HepG2 (cell line): Measurements from ENCODE around the gene ATP13A5. TPM values are rescaled to one million over a fixed set of nuclear protein-coding genes. Genes with fewer than 3 reads are reported as not detected.

Source experiments
- ATAC-seq: fragments of 200-7000 bp; cut with Tn5 transposase; 3 replicates; pipeline ENCODE4 v1.9.1; 2020; ENCODE audit warnings: mild to moderate bottlenecking, moderate library complexity
- BruUV-seq: library from RNA; stranded (reverse); fragments of 400-500 nt; replicated peaks from 2 replicates; lab custom pipeline; 2021; lab: Mats Ljungman, UMichigan
- CTCF ChIA-PET: fragments of 300-600 bp; formaldehyde crosslinking; extraction: SDS; loops from one replicate; lab custom pipeline; 2021; ENCODE audit warnings: low total read pairs, inconsistent platforms, low intra/inter-chr PET ratio; lab: Yijun Ruan, JAX
- POLR2A ChIA-PET: fragments of 350-600 bp; sonication (Branson Sonifier 250); formaldehyde crosslinking; loops from one replicate; lab custom pipeline; 2020; ENCODE audit warnings: antibody characterized with exemption, inconsistent platforms; lab: Yijun Ruan, JAX
- DNase-seq: peaks from one replicate; pipeline ENCODE4 v3.0.0-alpha.2; 2015; ENCODE audit warnings: low spot score
- FAIRE-seq: peaks from 3 replicates; lab custom pipeline; 2011; peaks lifted over from hg19 to GRCh38; lab: Jason Lieb, UNC
- H2AFZ ChIP-seq: one replicate; pipeline ENCODE4 v1.6.1; 2011; ENCODE audit warnings: low read length, inconsistent platforms
- H3K27ac ChIP-seq: fragments of 300-600 bp; 3 replicates; pipeline ENCODE4 v1.8.0; 2011; ENCODE audit warnings: mixed run types, mild to moderate bottlenecking, mixed read lengths, low read length, inconsistent platforms; ENCODE audit not compliant: insufficient read depth; ENCODE audit errors: extremely low read length
- H3K27me3 ChIP-seq, 2 experiments: fragments of 200-600 bp in 1 of 2; 2 replicates in 1 of 2; 3 replicates in 1 of 2; pipeline versions ENCODE4 v1.6.0 to v1.8.0; 2011; ENCODE audit warnings: low read length in 2 of 2, mild to moderate bottlenecking in 2 of 2, moderate library complexity in 2 of 2, inconsistent platforms in 1 of 2; ENCODE audit not compliant: insufficient read depth in 2 of 2, control insufficient read depth in 1 of 2
- H3K36me3 ChIP-seq, 2 experiments: fragments of 200-600 bp in 1 of 2; replicated peaks in 1 of 2; 2 replicates in 1 of 2; 3 replicates in 1 of 2; pipeline versions ENCODE4 v1.5.1 to v1.8.0; 2011; ENCODE audit warnings: low read length in 2 of 2, inconsistent platforms in 1 of 2; ENCODE audit not compliant: insufficient read depth in 2 of 2, control insufficient read depth in 1 of 2
- H3K4me1 ChIP-seq: 2 replicates; pipeline ENCODE4 v1.5.1; 2012; ENCODE audit warnings: low read length, inconsistent platforms; ENCODE audit not compliant: insufficient read depth
- H3K4me2 ChIP-seq: 2 replicates; pipeline ENCODE4 v1.6.0; 2011; ENCODE audit warnings: low read depth, low read length, inconsistent platforms
- H3K4me3 ChIP-seq, 3 experiments: fragments of 200-600 bp in 1 of 3; sonication (generic), shearing (Covaris generic) in 1 of 3; replicated peaks in 1 of 3; 2 replicates each; pipeline ENCODE4 v1.5.1; 2011 to 2016; ENCODE audit warnings: low read length in 3 of 3, inconsistent platforms in 2 of 3, low read depth in 2 of 3, mild to moderate bottlenecking in 2 of 3, control low read depth in 1 of 3, mixed read lengths in 1 of 3; ENCODE audit not compliant: insufficient read depth in 1 of 3
- H3K79me2 ChIP-seq: one replicate; pipeline ENCODE4 v1.6.1; 2011; ENCODE audit warnings: low read length, inconsistent platforms; ENCODE audit not compliant: insufficient read depth
- H3K9ac ChIP-seq: 2 replicates; pipeline ENCODE4 v1.6.0; 2011; ENCODE audit warnings: mild to moderate bottlenecking, low read depth, low read length, inconsistent platforms; ENCODE audit not compliant: insufficient read depth
- H3K9me3 ChIP-seq: 2 replicates; pipeline ENCODE4 v1.5.1; 2012; ENCODE audit warnings: mild to moderate bottlenecking, low read length
- H4K20me1 ChIP-seq: 2 replicates; pipeline ENCODE4 v1.6.0; 2011; ENCODE audit warnings: inconsistent platforms, mild to moderate bottlenecking, low read length, moderate library complexity; ENCODE audit not compliant: insufficient read depth
- FLYWCH1 ChIP-seq: sonication (generic); formaldehyde crosslinking; IDR thresholded peaks from 2 replicates; pipeline ENCODE4 v1.8.1; 2023; ENCODE audit warnings: mild to moderate bottlenecking, missing genetic modification reagents
- GZF1 ChIP-seq: sonication (generic); formaldehyde crosslinking; IDR thresholded peaks from 2 replicates; pipeline ENCODE4 v1.5.1; 2020; ENCODE audit warnings: mild to moderate bottlenecking, missing genetic modification reagents
- TRIM24 ChIP-seq: sonication (generic); formaldehyde crosslinking; IDR thresholded peaks from 2 replicates; pipeline ENCODE4 v1.8.0; 2022; ENCODE audit warnings: mild to moderate bottlenecking, missing genetic modification reagents
- U2AF2 ChIP-seq: fragments of 200-400 bp; formaldehyde crosslinking; IDR thresholded peaks from 2 replicates; pipeline ENCODE4 v1.6.1; 2017; ENCODE audit warnings: low read depth, mild to moderate bottlenecking, low read length
- ZFP36L2 ChIP-seq: sonication (generic); formaldehyde crosslinking; IDR thresholded peaks from 2 replicates; pipeline ENCODE4 v1.4.0; 2020; ENCODE audit warnings: missing genetic modification reagents
- ZNF382 ChIP-seq: sonication (generic); formaldehyde crosslinking; IDR thresholded peaks from 2 replicates; pipeline ENCODE4 v1.5.0; 2020; ENCODE audit warnings: missing genetic modification reagents, mild to moderate bottlenecking, borderline replicate concordance
- WGBS: methylation state at CpG from one replicate; pipeline ENCODE4 v1.1.6; 2017; ENCODE audit warnings: low lambda C conversion rate; 5-methylcytosine and 5-hydroxymethylcytosine counted together
- in situ Hi-C: cut with HindIII; loops from 2 replicates; pipeline ENCODE4 v1.10.0; 2017; ENCODE audit warnings: low pct_unique_long_range_greater_than_20kb; ENCODE audit not compliant: extremely low pct_ligation_motif_present
- intact Hi-C: fragments of 100-400 bp; cut with micrococcal nuclease; formaldehyde crosslinking; loops from one replicate; pipeline ENCODE4 v1.10.0; 2022; ENCODE audit not compliant: unreplicated experiment
- polyA plus RNA-seq, 8 experiments: library from polyadenylated mRNA; depleted of rRNA in 3 of 8; stranded (reverse) in 7 of 8; unstranded in 1 of 8; fragments of >200 nt; fragmentation: Illumina TruSeq in 4 of 8; extraction: Trizol in 4 of 8; gene quantifications; 2 replicates each; pipeline versions ENCODE4 v1.2.1 to v1.2.3, GENCODE V29; 2011 to 2016; ENCODE audit warnings: low read depth in 4 of 8, missing spikeins in 1 of 8, mixed read lengths in 1 of 8; ENCODE audit not compliant: insufficient read depth in 1 of 8
- total RNA-seq, 5 experiments: library from RNA; depleted of rRNA; stranded (reverse); fragments of >200 nt; fragmentation: Illumina TruSeq; extraction: Trizol; gene quantifications; 2 replicates each; pipeline ENCODE4 v1.2.3, GENCODE V29; 2016; ENCODE audit warnings: low read depth in 1 of 5
- TF ChIP-seq, protein P1 (sequence below): sonication (generic); formaldehyde crosslinking; IDR thresholded peaks from one replicate; pipeline ENCODE4 v1.5.1; 2020; ENCODE audit warnings: mild to moderate bottlenecking, missing genetic modification reagents; ENCODE audit errors: not compliant biosample characterization
- TF ChIP-seq, protein P2 (sequence below): sonication (generic); formaldehyde crosslinking; IDR thresholded peaks from 2 replicates; pipeline ENCODE4 v1.4.0; 2020; ENCODE audit warnings: low read depth, mild to moderate bottlenecking, missing genetic modification reagents
- TF ChIP-seq, protein P3 (sequence below): sonication (generic); formaldehyde crosslinking; conservative IDR thresholded peaks from 2 replicates; pipeline ENCODE4 v1.8.1; 2023; ENCODE audit warnings: missing genetic modification reagents

ATP13A5 gene
- total and polyA plus RNA-seq, 2 of the 13 experiments (the other 11 are each of a cell fraction or from before 2014, with no cell fraction given): not detected

DNA sequence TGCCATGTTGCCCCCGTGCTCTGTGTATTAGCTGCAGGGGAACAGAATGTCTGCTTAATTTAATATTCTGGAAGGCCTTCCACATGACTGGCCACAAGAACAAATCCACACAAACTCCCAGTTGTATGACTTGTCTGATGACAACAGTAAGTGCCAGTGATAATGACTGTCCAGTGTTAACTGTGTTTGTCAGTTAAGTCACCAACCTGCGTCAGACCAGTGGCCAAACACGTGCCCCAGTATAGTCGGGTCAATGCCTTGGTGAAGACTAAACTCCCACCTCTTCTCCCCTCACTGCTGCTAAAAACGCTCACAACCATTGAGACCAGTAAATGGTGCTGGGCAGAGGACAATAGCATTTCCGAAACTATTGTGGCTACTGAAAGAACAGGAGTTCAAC, 9.8 kb upstream of the ATP13A5 start:
- Histone ChIP-seq H4K20me1 (no peaks in the 10 kb centered on the region), H3K79me2 (no peaks in the 10 kb centered on the region), H3K27me3 (no peaks in the 10 kb centered on the region; a peak in 1 of 5 replicates), H3K4me3 (no peak overlapping the region), H3K4me2 (no peak overlapping the region), H3K4me1 (no peaks in the 10 kb centered on the region), H3K9ac (no peak overlapping the region), H3K27ac (no peak overlapping the region), H2AFZ (no peak overlapping the region), H3K9me3 (no peaks in the 10 kb centered on the region), H3K36me3 (no peaks in the 10 kb centered on the region)
- intact Hi-C loops (no loop called here), in situ Hi-C loops (no loop called here)
- FAIRE-seq (no peak), ATAC-seq (no peak), DNase-seq (no peak)
- CTCF ChIA-PET: no interaction called here
- POLR2A ChIA-PET: no interaction called here
- BruUV-seq: no TSS peak
- 7% methylated on average over 5 of the region's 6 CpGs for WGBS
- TF ChIP-seq U2AF2 (no peak), ZFP36L2 (no peak), TRIM24 (CRISPR knock-in tag) (no peak), GZF1 (CRISPR knock-in tag) (no peak), FLYWCH1 (no peak), ZNF382 (no peak)
- TF ChIP-seq, protein P1, sequence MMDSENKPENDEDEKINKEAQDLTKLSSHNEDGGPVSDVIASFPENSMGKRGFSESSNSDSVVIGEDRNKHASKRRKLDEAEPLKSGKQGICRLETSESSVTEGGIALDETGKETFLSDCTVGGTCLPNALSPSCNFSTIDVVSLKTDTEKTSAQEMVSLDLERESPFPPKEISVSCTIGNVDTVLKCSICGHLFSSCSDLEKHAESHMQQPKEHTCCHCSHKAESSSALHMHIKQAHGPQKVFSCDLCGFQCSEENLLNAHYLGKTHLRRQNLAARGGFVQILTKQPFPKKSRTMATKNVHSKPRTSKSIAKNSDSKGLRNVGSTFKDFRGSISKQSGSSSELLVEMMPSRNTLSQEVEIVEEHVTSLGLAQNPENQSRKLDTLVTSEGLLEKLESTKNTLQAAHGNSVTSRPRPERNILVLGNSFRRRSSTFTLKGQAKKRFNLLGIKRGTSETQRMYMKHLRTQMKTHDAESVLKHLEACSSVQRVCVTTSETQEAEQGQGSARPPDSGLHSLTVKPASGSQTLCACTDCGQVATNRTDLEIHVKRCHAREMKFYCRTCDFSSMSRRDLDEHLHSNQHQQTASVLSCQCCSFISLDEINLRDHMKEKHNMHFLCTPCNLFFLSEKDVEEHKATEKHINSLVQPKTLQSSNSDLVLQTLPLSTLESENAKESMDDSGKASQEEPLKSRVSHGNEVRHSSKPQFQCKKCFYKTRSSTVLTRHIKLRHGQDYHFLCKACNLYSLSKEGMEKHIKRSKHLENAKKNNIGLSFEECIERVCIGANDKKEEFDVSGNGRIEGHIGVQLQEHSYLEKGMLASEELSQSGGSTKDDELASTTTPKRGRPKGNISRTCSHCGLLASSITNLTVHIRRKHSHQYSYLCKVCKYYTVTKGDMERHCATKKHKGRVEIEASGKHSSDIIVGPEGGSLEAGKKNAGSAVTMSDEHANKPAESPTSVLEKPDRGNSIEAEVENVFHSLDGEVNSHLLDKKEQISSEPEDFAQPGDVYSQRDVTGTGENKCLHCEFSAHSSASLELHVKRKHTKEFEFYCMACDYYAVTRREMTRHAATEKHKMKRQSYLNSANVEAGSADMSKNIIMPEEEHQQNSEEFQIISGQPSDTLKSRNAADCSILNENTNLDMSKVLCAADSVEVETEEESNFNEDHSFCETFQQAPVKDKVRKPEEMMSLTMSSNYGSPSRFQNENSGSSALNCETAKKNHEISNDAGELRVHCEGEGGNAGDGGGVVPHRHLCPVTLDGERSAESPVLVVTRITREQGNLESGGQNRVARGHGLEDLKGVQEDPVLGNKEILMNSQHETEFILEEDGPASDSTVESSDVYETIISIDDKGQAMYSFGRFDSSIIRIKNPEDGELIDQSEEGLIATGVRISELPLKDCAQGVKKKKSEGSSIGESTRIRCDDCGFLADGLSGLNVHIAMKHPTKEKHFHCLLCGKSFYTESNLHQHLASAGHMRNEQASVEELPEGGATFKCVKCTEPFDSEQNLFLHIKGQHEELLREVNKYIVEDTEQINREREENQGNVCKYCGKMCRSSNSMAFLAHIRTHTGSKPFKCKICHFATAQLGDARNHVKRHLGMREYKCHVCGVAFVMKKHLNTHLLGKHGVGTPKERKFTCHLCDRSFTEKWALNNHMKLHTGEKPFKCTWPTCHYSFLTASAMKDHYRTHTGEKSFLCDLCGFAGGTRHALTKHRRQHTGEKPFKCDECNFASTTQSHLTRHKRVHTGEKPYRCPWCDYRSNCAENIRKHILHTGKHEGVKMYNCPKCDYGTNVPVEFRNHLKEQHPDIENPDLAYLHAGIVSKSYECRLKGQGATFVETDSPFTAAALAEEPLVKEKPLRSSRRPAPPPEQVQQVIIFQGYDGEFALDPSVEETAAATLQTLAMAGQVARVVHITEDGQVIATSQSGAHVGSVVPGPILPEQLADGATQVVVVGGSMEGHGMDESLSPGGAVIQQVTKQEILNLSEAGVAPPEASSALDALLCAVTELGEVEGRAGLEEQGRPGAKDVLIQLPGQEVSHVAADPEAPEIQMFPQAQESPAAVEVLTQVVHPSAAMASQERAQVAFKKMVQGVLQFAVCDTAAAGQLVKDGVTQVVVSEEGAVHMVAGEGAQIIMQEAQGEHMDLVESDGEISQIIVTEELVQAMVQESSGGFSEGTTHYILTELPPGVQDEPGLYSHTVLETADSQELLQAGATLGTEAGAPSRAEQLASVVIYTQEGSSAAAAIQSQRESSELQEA (CRISPR knock-in tag): no peak
- TF ChIP-seq, protein P2, sequence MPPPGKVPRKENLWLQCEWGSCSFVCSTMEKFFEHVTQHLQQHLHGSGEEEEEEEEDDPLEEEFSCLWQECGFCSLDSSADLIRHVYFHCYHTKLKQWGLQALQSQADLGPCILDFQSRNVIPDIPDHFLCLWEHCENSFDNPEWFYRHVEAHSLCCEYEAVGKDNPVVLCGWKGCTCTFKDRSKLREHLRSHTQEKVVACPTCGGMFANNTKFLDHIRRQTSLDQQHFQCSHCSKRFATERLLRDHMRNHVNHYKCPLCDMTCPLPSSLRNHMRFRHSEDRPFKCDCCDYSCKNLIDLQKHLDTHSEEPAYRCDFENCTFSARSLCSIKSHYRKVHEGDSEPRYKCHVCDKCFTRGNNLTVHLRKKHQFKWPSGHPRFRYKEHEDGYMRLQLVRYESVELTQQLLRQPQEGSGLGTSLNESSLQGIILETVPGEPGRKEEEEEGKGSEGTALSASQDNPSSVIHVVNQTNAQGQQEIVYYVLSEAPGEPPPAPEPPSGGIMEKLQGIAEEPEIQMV (CRISPR knock-in tag): no peak
- TF ChIP-seq, protein P3, sequence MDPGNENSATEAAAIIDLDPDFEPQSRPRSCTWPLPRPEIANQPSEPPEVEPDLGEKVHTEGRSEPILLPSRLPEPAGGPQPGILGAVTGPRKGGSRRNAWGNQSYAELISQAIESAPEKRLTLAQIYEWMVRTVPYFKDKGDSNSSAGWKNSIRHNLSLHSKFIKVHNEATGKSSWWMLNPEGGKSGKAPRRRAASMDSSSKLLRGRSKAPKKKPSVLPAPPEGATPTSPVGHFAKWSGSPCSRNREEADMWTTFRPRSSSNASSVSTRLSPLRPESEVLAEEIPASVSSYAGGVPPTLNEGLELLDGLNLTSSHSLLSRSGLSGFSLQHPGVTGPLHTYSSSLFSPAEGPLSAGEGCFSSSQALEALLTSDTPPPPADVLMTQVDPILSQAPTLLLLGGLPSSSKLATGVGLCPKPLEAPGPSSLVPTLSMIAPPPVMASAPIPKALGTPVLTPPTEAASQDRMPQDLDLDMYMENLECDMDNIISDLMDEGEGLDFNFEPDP (CRISPR knock-in tag): no peak
